Breast epithelium (tissue), 3 donors: ENCODE measurements around the gene SLC2A4RG.

ENCODE experiments used
- CTCF ChIP-seq, 3 donors: fragments of 450-650 bp; IDR thresholded peaks; one replicate each; pipeline ENCODE4 v1.5.1; 2016 to 2017; ENCODE audit warnings: antibody characterized with exemption in 3 of 3, mild to moderate bottlenecking in 3 of 3, moderate library complexity in 3 of 3
- POLR2A ChIP-seq: fragments of 450-650 bp; IDR thresholded peaks from one replicate; pipeline ENCODE4 v1.6.1; 2016; ENCODE audit warnings: antibody characterized with exemption, mild to moderate bottlenecking, moderate library complexity
- POLR2AphosphoS5 ChIP-seq, 3 donors: sonication (generic); formaldehyde crosslinking; IDR thresholded peaks; one replicate each; pipeline ENCODE4 v1.6.1; 2017; ENCODE audit warnings: antibody characterized with exemption in 3 of 3

GRCh38 chr20:63732118-63733095 lies 7.2 kb upstream of the SLC2A4RG start:
- TF ChIP-seq CTCF (IDR thresholded peaks at IDR 0.05): no peak
- TF ChIP-seq POLR2AphosphoS5 (IDR thresholded peaks at IDR 0.05): no peak
- TF ChIP-seq POLR2A: no peak
